D721Med (cell line): ENCODE data around the gene GRPEL1.
"Not testable (repeated sequence)": the region's sequence is repeated elsewhere in the genome, so short reads cannot be mapped to it uniquely, and the experiment has no call there.

Experiments used
- DNase-seq: peaks from one replicate; pipeline ENCODE4 v3.0.0; 2011; ENCODE audit warnings: low spot score; ENCODE audit not compliant: insufficient read length
- FAIRE-seq: peaks from 2 replicates; lab custom pipeline; 2011; peaks lifted over from hg19 to GRCh38; lab: Jason Lieb, UNC
- TF ChIP-seq, protein P1 (sequence below): IDR thresholded peaks from 2 replicates; pipeline ENCODE4 v1.5.1; 2012; ENCODE audit warnings: mild to moderate bottlenecking, control low read depth; ENCODE audit not compliant: insufficient read depth; ENCODE audit errors: missing control alignments

GRPEL1 gene

GRCh38 chr4:7092026-7092425, 24.2 kb upstream of the GRPEL1 start:
- TF ChIP-seq, protein P1, sequence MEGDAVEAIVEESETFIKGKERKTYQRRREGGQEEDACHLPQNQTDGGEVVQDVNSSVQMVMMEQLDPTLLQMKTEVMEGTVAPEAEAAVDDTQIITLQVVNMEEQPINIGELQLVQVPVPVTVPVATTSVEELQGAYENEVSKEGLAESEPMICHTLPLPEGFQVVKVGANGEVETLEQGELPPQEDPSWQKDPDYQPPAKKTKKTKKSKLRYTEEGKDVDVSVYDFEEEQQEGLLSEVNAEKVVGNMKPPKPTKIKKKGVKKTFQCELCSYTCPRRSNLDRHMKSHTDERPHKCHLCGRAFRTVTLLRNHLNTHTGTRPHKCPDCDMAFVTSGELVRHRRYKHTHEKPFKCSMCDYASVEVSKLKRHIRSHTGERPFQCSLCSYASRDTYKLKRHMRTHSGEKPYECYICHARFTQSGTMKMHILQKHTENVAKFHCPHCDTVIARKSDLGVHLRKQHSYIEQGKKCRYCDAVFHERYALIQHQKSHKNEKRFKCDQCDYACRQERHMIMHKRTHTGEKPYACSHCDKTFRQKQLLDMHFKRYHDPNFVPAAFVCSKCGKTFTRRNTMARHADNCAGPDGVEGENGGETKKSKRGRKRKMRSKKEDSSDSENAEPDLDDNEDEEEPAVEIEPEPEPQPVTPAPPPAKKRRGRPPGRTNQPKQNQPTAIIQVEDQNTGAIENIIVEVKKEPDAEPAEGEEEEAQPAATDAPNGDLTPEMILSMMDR, result no peak
- no peak for FAIRE-seq
- DNase-seq, result no peak

DNA sequence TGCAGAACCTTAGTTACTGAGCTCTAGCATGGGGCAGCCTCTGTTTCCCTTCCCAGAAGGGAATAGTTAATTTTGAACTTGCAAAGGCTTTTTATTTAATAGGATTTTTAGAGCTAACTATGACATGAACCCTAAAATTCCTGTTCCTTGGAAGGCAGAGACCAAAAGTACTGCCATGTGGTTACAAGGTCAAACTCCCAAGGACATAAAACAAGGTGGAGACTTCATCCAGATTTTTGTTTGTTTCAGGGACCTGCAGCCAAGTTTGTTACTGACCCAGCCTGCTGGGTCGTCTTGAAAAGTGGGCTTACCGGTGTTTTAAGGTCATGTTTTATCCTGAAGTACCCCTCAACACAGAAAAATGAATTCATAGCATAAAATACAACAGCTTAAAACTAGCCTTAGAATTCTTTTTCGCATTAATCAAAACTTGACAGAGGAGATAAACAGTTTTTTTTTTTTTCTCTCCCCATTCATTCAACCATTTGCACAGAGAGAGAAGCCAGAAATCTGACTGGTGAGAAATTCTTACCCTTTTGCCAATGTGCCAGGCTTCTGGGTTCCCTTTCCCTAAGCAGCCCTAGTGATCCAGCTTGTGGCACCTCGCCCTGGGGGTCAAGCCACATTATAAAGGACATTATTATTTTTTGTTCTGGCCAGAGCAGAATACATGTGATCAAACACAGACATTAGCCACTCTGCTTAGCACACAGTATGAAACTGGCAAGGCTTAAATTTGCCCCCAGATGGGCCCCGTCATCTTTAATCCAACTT, 21.5 kb upstream of the GRPEL1 start:
- FAIRE-seq (no peak), DNase-seq (no peak)
- TF ChIP-seq, protein P1, result no peak

- TF ChIP-seq, protein P1, result no peak
Observed at GRCh38 chr4:7087036-7087435, 19.2 kb upstream of the GRPEL1 start.

DNA sequence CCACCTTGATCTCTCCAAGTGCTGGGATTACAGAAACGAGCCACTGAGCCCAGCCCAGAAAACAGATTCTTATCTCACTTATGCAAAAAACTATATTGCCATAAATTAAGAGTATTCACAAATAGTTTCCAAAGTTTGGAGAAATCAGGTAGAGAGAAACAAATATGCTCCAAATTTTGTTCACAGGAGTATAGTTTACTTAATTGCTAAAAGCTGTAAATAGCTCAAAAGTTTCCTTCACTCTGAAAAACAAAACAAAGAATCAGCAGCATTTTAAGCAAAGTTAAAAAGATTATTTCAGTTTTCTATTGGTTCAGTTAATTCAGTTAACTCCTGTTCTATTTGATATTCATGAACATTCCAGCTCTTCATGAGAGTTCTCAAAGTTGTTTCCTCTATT, 18.5 kb upstream of the GRPEL1 start:
- DNase-seq (no peak), FAIRE-seq (no peak)
- TF ChIP-seq, protein P1, result no peak

More at GRCh38 chr4:7087036-7087435, 19.2 kb upstream of the GRPEL1 start:
- FAIRE-seq (no peak), DNase-seq (no peak)

DNA sequence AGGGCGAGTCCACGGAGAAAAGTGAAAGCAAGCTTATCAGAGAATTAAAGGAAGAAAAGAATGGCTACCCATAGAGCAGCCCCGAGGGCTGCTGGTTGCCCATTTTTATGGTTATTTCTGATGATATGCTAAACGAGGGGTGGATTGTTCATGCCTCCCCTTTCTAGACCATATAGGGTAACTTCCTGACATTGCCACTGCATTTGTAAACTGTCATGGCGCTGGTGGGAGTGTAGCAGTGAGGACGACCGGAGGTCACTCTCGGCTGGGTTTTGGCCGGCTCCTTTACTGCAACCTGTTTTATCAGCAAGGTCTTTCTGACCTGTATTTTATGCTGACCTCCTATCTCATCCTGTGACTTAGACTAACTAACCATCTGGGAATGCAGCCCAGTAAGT, 16.7 kb upstream of the GRPEL1 start:
- FAIRE-seq, DNase-seq: not testable (repeated sequence)

- FAIRE-seq, result no peak
- TF ChIP-seq, protein P1, result no peak
- no peak for DNase-seq
Observed at GRCh38 chr4:7083597-7084563, 16.0 kb upstream of the GRPEL1 start.

- FAIRE-seq, DNase-seq: not testable (repeated sequence)
Observed at GRCh38 chr4:7079909-7080308, 12.0 kb upstream of the GRPEL1 start.

DNA sequence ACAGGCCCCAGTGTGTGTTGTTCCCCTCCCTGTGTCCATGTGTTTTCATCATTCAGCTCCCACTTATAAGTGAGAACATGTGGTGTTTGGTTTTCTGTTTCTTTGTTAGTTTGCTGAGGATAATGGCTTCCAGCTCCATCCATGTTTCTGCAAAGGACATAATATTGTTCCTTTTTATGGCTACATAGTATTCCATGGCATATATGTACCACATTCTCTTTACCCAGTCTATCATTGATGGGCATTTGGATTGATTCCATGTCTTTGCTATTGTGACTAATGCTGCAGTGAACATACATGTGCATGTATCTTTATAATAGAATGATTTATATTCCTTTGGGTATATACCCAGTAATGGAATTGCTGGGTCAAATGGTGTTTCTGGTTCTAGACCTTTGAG, 11.6 kb upstream of the GRPEL1 start:
- FAIRE-seq, result not testable (repeated sequence)

More for the DNA sequence above, 11.6 kb upstream of the GRPEL1 start:
- DNase-seq, result not testable (repeated sequence)
